Measurements from ENCODE around the gene SHROOM4. TPM values are rescaled to one million over a fixed set of nuclear protein-coding genes. Genes with fewer than 3 reads are reported as not detected.

SHROOM4 gene, protein sequence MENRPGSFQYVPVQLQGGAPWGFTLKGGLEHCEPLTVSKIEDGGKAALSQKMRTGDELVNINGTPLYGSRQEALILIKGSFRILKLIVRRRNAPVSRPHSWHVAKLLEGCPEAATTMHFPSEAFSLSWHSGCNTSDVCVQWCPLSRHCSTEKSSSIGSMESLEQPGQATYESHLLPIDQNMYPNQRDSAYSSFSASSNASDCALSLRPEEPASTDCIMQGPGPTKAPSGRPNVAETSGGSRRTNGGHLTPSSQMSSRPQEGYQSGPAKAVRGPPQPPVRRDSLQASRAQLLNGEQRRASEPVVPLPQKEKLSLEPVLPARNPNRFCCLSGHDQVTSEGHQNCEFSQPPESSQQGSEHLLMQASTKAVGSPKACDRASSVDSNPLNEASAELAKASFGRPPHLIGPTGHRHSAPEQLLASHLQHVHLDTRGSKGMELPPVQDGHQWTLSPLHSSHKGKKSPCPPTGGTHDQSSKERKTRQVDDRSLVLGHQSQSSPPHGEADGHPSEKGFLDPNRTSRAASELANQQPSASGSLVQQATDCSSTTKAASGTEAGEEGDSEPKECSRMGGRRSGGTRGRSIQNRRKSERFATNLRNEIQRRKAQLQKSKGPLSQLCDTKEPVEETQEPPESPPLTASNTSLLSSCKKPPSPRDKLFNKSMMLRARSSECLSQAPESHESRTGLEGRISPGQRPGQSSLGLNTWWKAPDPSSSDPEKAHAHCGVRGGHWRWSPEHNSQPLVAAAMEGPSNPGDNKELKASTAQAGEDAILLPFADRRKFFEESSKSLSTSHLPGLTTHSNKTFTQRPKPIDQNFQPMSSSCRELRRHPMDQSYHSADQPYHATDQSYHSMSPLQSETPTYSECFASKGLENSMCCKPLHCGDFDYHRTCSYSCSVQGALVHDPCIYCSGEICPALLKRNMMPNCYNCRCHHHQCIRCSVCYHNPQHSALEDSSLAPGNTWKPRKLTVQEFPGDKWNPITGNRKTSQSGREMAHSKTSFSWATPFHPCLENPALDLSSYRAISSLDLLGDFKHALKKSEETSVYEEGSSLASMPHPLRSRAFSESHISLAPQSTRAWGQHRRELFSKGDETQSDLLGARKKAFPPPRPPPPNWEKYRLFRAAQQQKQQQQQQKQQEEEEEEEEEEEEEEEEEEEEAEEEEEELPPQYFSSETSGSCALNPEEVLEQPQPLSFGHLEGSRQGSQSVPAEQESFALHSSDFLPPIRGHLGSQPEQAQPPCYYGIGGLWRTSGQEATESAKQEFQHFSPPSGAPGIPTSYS (N-terminal part only)
- total RNA-seq, result 0.55 and 0.62 TPM in 2 replicates

GRCh38 chrX:50813843-50814661 is at the start of gene SHROOM4:
Gene SHROOM4, minus strand, starts transcription at chrX:50814194. Its CDS starts 176 bp downstream, at chrX:50814018.

Other genes starting within 250 kb of the SHROOM4 start
- gene BMP15, start 96.5 kb upstream of the SHROOM4 start, total RNA-seq, result not detected in 2 replicates